IMR-90 (cell line): ENCODE data around the gene ADGRG3. TPM values are rescaled to one million over a fixed set of nuclear protein-coding genes. Genes with fewer than 3 reads are reported as not detected.

Source experiments
- ATAC-seq: fragments of 200-7000 bp; cut with Tn5 transposase; 2 replicates; pipeline ENCODE4 v1.9.1; 2020; ENCODE audit warnings: low read depth, mild to moderate bottlenecking, moderate library complexity
- BruUV-seq: library from RNA; stranded (reverse); fragments of 400-500 nt; replicated peaks from 2 replicates; lab custom pipeline; 2021; lab: Mats Ljungman, UMichigan
- CTCF ChIA-PET: fragments of 300-600 bp; formaldehyde crosslinking; extraction: SDS; loops from one replicate; lab custom pipeline; 2021; ENCODE audit warnings: antibody characterized with exemption; lab: Yijun Ruan, JAX
- POLR2A ChIA-PET: fragments of 300-600 bp; sonication (Branson Sonifier 250); formaldehyde crosslinking; loops from one replicate; lab custom pipeline; 2022; ENCODE audit warnings: antibody characterized with exemption; ENCODE audit not compliant: unreplicated experiment; lab: Charles Lee
- DNase-seq: peaks from one replicate; pipeline ENCODE4 v3.0.0; 2013
- H2AFZ ChIP-seq: replicated peaks from 2 replicates; pipeline ENCODE3; 2013; ENCODE audit warnings: low read length, mild to moderate bottlenecking; ENCODE audit not compliant: poor library complexity
- H2AK5ac ChIP-seq: 2 replicates; pipeline ENCODE4 v1.6.1; 2013; ENCODE audit warnings: low read depth, low read length, inconsistent platforms
- H2AK9ac ChIP-seq: replicated peaks from 2 replicates; pipeline ENCODE3; 2013; ENCODE audit warnings: mild to moderate bottlenecking, low read depth, low read length, moderate library complexity; ENCODE audit not compliant: poor library complexity
- H2BK120ac ChIP-seq: 2 replicates; pipeline ENCODE4 v1.6.1; 2013; ENCODE audit warnings: low read depth, low read length, inconsistent platforms
- H2BK15ac ChIP-seq: 3 replicates; pipeline ENCODE4 v1.6.1; 2013; ENCODE audit warnings: low read depth, low read length, inconsistent platforms
- H2BK20ac ChIP-seq: 2 replicates; pipeline ENCODE4 v1.6.1; 2013; ENCODE audit warnings: low read depth, mild to moderate bottlenecking, inconsistent platforms, low read length, moderate library complexity
- H2BK5ac ChIP-seq: 2 replicates; pipeline ENCODE4 v1.6.1; 2013; ENCODE audit warnings: mild to moderate bottlenecking, low read depth, low read length, inconsistent platforms; ENCODE audit not compliant: poor library complexity, severe bottlenecking
- H3K14ac ChIP-seq: replicated peaks from 2 replicates; pipeline ENCODE4 v1.6.1; 2013; ENCODE audit warnings: low read depth, low read length, inconsistent platforms
- H3K18ac ChIP-seq: 2 replicates; pipeline ENCODE4 v1.6.1; 2013; ENCODE audit warnings: low read depth, low read length, control low read depth
- H3K23ac ChIP-seq: 2 replicates; pipeline ENCODE4 v1.6.1; 2013; ENCODE audit warnings: low read depth, low read length, inconsistent platforms
- H3K27ac ChIP-seq: 2 replicates; pipeline ENCODE4 v1.5.1; 2013; ENCODE audit warnings: mild to moderate bottlenecking, control low read depth, low read length; ENCODE audit not compliant: insufficient read depth
- H3K27me3 ChIP-seq: 2 replicates; pipeline ENCODE4 v1.6.1; 2013; ENCODE audit warnings: low read length; ENCODE audit not compliant: control insufficient read depth, insufficient read depth
- H3K36me3 ChIP-seq: 2 replicates; pipeline ENCODE4 v1.6.1; 2013; ENCODE audit warnings: low read length, mixed read lengths; ENCODE audit not compliant: control insufficient read depth, insufficient read depth
- H3K4ac ChIP-seq: 2 replicates; pipeline ENCODE4 v1.6.1; 2013; ENCODE audit warnings: low read depth, low read length, inconsistent platforms
- H3K4me1 ChIP-seq: 2 replicates; pipeline ENCODE4 v1.6.1; 2013; ENCODE audit warnings: low read length, mixed read lengths; ENCODE audit not compliant: control insufficient read depth, insufficient read depth
- H3K4me2 ChIP-seq: 2 replicates; pipeline ENCODE4 v1.6.1; 2013; ENCODE audit warnings: low read depth, mild to moderate bottlenecking, control low read depth, low read length, moderate library complexity
- H3K4me3 ChIP-seq: 2 replicates; pipeline ENCODE4 v1.5.1; 2013; ENCODE audit warnings: low read depth, mild to moderate bottlenecking, control low read depth, low read length, moderate library complexity; ENCODE audit not compliant: insufficient read depth
- H3K56ac ChIP-seq: 2 replicates; pipeline ENCODE4 v1.6.1; 2013; ENCODE audit warnings: low read length, inconsistent platforms; ENCODE audit not compliant: insufficient read depth; ENCODE audit errors: extremely low read depth
- H3K79me1 ChIP-seq, 2 experiments: 2 replicates each; pipeline ENCODE4 v1.6.1; 2013; ENCODE audit warnings: low read length in 2 of 2, inconsistent platforms in 1 of 2, low read depth in 1 of 2
- H3K9ac ChIP-seq: 2 replicates; pipeline ENCODE4 v1.6.1; 2013; ENCODE audit warnings: low read depth, low read length, control low read depth
- H3K9me1 ChIP-seq: 2 replicates; pipeline ENCODE4 v1.6.1; 2013; ENCODE audit warnings: low read length, inconsistent platforms; ENCODE audit not compliant: insufficient read depth
- H3K9me3 ChIP-seq: 2 replicates; pipeline ENCODE4 v1.6.1; 2013; ENCODE audit warnings: low read length; ENCODE audit not compliant: control insufficient read depth, insufficient read depth
- H4K20me1 ChIP-seq: 2 replicates; pipeline ENCODE4 v1.6.1; 2013; ENCODE audit warnings: low read length, inconsistent platforms; ENCODE audit not compliant: insufficient read depth
- H4K5ac ChIP-seq: 2 replicates; pipeline ENCODE4 v1.6.1; 2013; ENCODE audit warnings: mild to moderate bottlenecking, low read depth, low read length, control low read depth
- H4K8ac ChIP-seq, 2 experiments: 2 replicates each; pipeline ENCODE4 v1.6.1; 2013; ENCODE audit warnings: low read depth in 2 of 2, low read length in 2 of 2, control low read depth in 1 of 2, inconsistent platforms in 1 of 2
- H4K91ac ChIP-seq: 2 replicates; pipeline ENCODE4 v1.6.1; 2013; ENCODE audit warnings: low read depth, low read length, inconsistent platforms; ENCODE audit not compliant: insufficient read depth
- BHLHE40 ChIP-seq: fragments of 150-350 bp; IDR thresholded peaks from 2 replicates; pipeline ENCODE4 v1.6.1; 2016; ENCODE audit warnings: mild to moderate bottlenecking, low read depth, low read length
- CEBPB ChIP-seq: IDR thresholded peaks from 2 replicates; pipeline ENCODE4 v1.6.1; 2012; ENCODE audit warnings: low read depth, low read length, improper control_type of control experiment
- CHD1 ChIP-seq: IDR thresholded peaks from 2 replicates; pipeline ENCODE4 v1.6.1; 2012; ENCODE audit warnings: low read depth, low read length, improper control_type of control experiment
- FOS ChIP-seq: fragments of 150-350 bp; IDR thresholded peaks from 2 replicates; pipeline ENCODE4 v1.6.1; 2016; ENCODE audit warnings: low read depth, low read length
- MAFK ChIP-seq: IDR thresholded peaks from 2 replicates; pipeline ENCODE4 v1.6.1; 2012; ENCODE audit warnings: low read depth, low read length, improper control_type of control experiment
- MAZ ChIP-seq: IDR thresholded peaks from 2 replicates; pipeline ENCODE4 v1.6.1; 2012; ENCODE audit warnings: low read depth, mild to moderate bottlenecking, low read length, improper control_type of control experiment, moderate library complexity, borderline replicate concordance
- MXI1 ChIP-seq: IDR thresholded peaks from 2 replicates; pipeline ENCODE4 v1.6.1; 2012; ENCODE audit warnings: low read depth, mild to moderate bottlenecking, low read length, moderate library complexity, borderline replicate concordance
- POLR2A ChIP-seq: IDR thresholded peaks from 2 replicates; pipeline ENCODE4 v1.6.1; 2012; ENCODE audit warnings: mild to moderate bottlenecking, low read depth, low read length
- RAD21 ChIP-seq: IDR thresholded peaks from 2 replicates; pipeline ENCODE4 v1.6.1; 2012; ENCODE audit warnings: low read length, improper control_type of control experiment
- RCOR1 ChIP-seq: IDR thresholded peaks from 2 replicates; pipeline ENCODE4 v1.6.1; 2012; ENCODE audit warnings: mild to moderate bottlenecking, low read length, improper control_type of control experiment; ENCODE audit not compliant: insufficient replicate concordance
- RFX5 ChIP-seq: IDR thresholded peaks from 2 replicates; pipeline ENCODE4 v1.8.0; 2012; ENCODE audit warnings: low read depth, mild to moderate bottlenecking, low read length, moderate library complexity
- SMC3 ChIP-seq: fragments of 150-350 bp; IDR thresholded peaks from 2 replicates; pipeline ENCODE4 v1.6.1; 2016; ENCODE audit warnings: low read depth, mild to moderate bottlenecking, antibody characterized with exemption, low read length, moderate library complexity
- WGBS, 2 experiments: methylation state at CpG; one replicate each; pipeline versions ENCODE4 v1.1.5 to v1.1.7; 2013; ENCODE audit warnings: missing lambda C conversion rate in 2 of 2; ENCODE audit not compliant: insufficient read length in 1 of 2; ENCODE audit errors: extremely low coverage in 2 of 2; 5-methylcytosine and 5-hydroxymethylcytosine counted together
- dilution Hi-C: fragments of 300-500 bp; cut with HindIII; formaldehyde crosslinking; loops from one replicate; pipeline ENCODE4 v1.14.3; 2018; ENCODE audit warnings: low sequenced_read_pairs; ENCODE audit not compliant: unreplicated experiment
- in situ Hi-C: fragments of 300-500 bp; cut with MboI; formaldehyde crosslinking; loops from 3 replicates; pipeline ENCODE4 v1.14.3; 2019; ENCODE audit warnings: low sequenced_read_pairs, inconsistent platforms, mixed read lengths
- intact Hi-C: fragments of 100-400 bp; cut with micrococcal nuclease; formaldehyde crosslinking; loops from 2 replicates; pipeline ENCODE4 v1.10.0; 2022
- polyA plus RNA-seq, 3 experiments: library from polyadenylated mRNA; depleted of rRNA; stranded (reverse); fragments of >200 nt; gene quantifications; 2 replicates each; pipeline ENCODE4 v1.2.3, GENCODE V29; 2012; ENCODE audit warnings: low replicate concordance in 1 of 3
- total RNA-seq: library from RNA; depleted of rRNA; stranded (reverse); fragments of >200 nt; gene quantifications from 2 replicates; pipeline ENCODE4 v1.2.3, GENCODE V29; 2012
- TF ChIP-seq, protein P1 (sequence below): conservative IDR thresholded peaks from 2 replicates; pipeline ENCODE4 v1.5.1; 2012; ENCODE audit warnings: mild to moderate bottlenecking, low read depth, low read length, improper control_type of control experiment
- TF ChIP-seq, protein P2 (sequence below): fragments of 150-350 bp; IDR thresholded peaks from 2 replicates; pipeline ENCODE4 v1.6.1; 2017; ENCODE audit warnings: mild to moderate bottlenecking, antibody characterized with exemption, low read length, low read depth
- TF ChIP-seq, protein P3 (sequence below): fragments of 150-350 bp; IDR thresholded peaks from 2 replicates; pipeline ENCODE4 v1.6.1; 2016; ENCODE audit warnings: low read depth, mild to moderate bottlenecking, low read length, moderate library complexity, borderline replicate concordance

Gene ADGRG3
- total and polyA plus RNA-seq, 2 of the 4 experiments (the other 2 are of a cell fraction) = not detected

DNA sequence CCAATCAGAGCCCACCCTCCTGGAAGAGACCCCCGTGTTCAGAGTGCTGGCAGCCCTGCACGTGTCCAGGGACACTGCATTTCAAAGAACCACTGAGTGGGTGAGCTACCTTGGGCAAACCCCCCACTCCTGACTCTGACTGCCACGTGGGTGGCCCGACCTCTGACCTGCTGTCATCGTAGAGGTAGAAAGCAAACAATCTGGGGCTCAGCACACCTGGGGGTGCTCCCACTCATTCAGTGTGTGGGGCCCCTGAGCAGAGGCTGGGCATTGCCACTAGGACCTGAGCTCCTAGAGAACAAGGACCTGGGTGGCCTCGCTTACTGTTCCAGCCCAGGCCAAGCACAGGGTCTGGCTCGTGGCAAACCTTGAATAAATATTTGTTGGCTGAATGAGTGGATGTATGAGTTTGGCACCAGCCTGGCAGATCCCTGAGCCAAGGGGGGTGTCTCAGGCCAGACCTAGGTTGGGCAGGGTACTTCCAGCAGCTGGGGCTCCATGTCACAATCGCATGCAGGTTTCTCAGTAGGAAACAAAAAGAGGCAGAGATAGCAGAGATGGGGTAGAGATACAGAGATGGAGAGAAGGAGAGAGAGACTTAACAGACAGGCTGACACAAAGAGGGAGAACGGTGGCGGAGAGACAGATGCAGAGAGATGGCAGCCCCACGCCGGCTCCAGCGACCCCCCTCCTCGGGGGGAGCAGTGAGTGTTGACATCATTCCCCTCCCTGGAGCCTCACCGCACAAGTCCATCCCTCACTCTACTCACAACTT lies 21.1 kb downstream of the ADGRG3 start:
- ATAC-seq = no peak
- intact Hi-C loops = no loop called here
- H3K56ac ChIP-seq = no peak overlapping the region
- in situ Hi-C loops = no loop called here
- no peak overlapping the region for H2BK20ac ChIP-seq
- no peak overlapping the region for H4K8ac ChIP-seq
- H2BK120ac ChIP-seq = no peak overlapping the region
- H3K18ac ChIP-seq = no peak overlapping the region
- no peaks in the 10 kb centered on the region for H3K79me1 ChIP-seq
- no TSS peak for BruUV-seq
- POLR2A ChIA-PET = no interaction called here
- no peak overlapping the region for H4K5ac ChIP-seq
- H3K9me1 ChIP-seq = no peaks in the 10 kb centered on the region
- no peak overlapping the region for H2AK5ac ChIP-seq
- H3K36me3 ChIP-seq = no peaks in the 10 kb centered on the region
- CTCF ChIA-PET = interaction anchor here (0.6 kb wide), 1 partner anchor 18 kb away, joined by 3 read pairs; no protein-coding TSS in a partner anchor
- no peak overlapping the region for H3K4me3 ChIP-seq
- no peak overlapping the region for H3K23ac ChIP-seq
- no peak overlapping the region for H3K14ac ChIP-seq
- no peaks in the 10 kb centered on the region for H4K20me1 ChIP-seq
- no peak overlapping the region for H3K4ac ChIP-seq
- dilution Hi-C loops = no loop called here
- H2BK15ac ChIP-seq = no peak overlapping the region
- no peaks in the 10 kb centered on the region for H3K9me3 ChIP-seq
- H3K4me1 ChIP-seq = no peaks in the 10 kb centered on the region
- H2BK5ac ChIP-seq = no peak overlapping the region
- H3K9ac ChIP-seq = no peak overlapping the region
- H3K27ac ChIP-seq = no peak overlapping the region
- H3K4me2 ChIP-seq = no peak overlapping the region
- no peak overlapping the region for H2AK9ac ChIP-seq
- peak overlapping the region; percentile 8 for H2AFZ ChIP-seq
- H3K27me3 ChIP-seq = peaks cover 74% of the 10 kb centered on the region
- 10% methylated on average over 3 of the region's 15 CpGs; no CpG with 5 or more reads in 1 of the 2 experiments for WGBS, 2 experiments
- no peak overlapping the region for H4K91ac ChIP-seq
- no peak for DNase-seq
- TF ChIP-seq, protein P1, sequence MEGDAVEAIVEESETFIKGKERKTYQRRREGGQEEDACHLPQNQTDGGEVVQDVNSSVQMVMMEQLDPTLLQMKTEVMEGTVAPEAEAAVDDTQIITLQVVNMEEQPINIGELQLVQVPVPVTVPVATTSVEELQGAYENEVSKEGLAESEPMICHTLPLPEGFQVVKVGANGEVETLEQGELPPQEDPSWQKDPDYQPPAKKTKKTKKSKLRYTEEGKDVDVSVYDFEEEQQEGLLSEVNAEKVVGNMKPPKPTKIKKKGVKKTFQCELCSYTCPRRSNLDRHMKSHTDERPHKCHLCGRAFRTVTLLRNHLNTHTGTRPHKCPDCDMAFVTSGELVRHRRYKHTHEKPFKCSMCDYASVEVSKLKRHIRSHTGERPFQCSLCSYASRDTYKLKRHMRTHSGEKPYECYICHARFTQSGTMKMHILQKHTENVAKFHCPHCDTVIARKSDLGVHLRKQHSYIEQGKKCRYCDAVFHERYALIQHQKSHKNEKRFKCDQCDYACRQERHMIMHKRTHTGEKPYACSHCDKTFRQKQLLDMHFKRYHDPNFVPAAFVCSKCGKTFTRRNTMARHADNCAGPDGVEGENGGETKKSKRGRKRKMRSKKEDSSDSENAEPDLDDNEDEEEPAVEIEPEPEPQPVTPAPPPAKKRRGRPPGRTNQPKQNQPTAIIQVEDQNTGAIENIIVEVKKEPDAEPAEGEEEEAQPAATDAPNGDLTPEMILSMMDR = no peak
- TF ChIP-seq POLR2A (no peak), RFX5 (no peak), FOS (no peak), SMC3 (no peak), MXI1 (no peak), CHD1 (no peak), CEBPB (no peak), RCOR1 (no peak), MAFK (no peak), MAZ (no peak), RAD21 (no peak), BHLHE40 (no peak)
- TF ChIP-seq, protein P2, sequence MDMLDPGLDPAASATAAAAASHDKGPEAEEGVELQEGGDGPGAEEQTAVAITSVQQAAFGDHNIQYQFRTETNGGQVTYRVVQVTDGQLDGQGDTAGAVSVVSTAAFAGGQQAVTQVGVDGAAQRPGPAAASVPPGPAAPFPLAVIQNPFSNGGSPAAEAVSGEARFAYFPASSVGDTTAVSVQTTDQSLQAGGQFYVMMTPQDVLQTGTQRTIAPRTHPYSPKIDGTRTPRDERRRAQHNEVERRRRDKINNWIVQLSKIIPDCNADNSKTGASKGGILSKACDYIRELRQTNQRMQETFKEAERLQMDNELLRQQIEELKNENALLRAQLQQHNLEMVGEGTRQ = no peak
- TF ChIP-seq, protein P3, sequence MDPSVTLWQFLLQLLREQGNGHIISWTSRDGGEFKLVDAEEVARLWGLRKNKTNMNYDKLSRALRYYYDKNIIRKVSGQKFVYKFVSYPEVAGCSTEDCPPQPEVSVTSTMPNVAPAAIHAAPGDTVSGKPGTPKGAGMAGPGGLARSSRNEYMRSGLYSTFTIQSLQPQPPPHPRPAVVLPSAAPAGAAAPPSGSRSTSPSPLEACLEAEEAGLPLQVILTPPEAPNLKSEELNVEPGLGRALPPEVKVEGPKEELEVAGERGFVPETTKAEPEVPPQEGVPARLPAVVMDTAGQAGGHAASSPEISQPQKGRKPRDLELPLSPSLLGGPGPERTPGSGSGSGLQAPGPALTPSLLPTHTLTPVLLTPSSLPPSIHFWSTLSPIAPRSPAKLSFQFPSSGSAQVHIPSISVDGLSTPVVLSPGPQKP = no peak
